DND-41 (cell line): ENCODE data around the gene BARX1.

Experiments
- CTCF ChIP-seq: IDR thresholded peaks from 2 replicates; pipeline ENCODE4 v1.5.1; 2012; ENCODE audit warnings: borderline replicate concordance, low read length, moderate library complexity, mild to moderate bottlenecking; ENCODE audit not compliant: poor library complexity, severe bottlenecking; ENCODE audit errors: extremely low read depth
- EZH2 ChIP-seq: IDR thresholded peaks from 3 replicates; pipeline ENCODE4 v1.6.1; 2012; ENCODE audit warnings: borderline replicate concordance, low read depth, mild to moderate bottlenecking, moderate library complexity, low read length, inconsistent platforms; ENCODE audit not compliant: severe bottlenecking

GRCh38 chr9:93917121-93917853, 37.9 kb downstream of the BARX1 start:
- no peak for TF ChIP-seq CTCF
- no peak for TF ChIP-seq EZH2
